GM23338 (cell line): Measurements from ENCODE around the gene STAB2. TPM values are rescaled to one million over a fixed set of nuclear protein-coding genes. Genes with fewer than 3 reads are reported as not detected.

ENCODE experiments used
- ATAC-seq: fragments of 200-7000 bp; cut with Tn5 transposase; 3 replicates; pipeline ENCODE4 v1.9.1; 2020
- DNase-seq: peaks from one replicate; pipeline ENCODE4 v3.0.0-alpha.2; 2015; ENCODE audit warnings: low spot score
- H2AFZ ChIP-seq: fragments of 200-600 bp; sonication (generic); 2 replicates; pipeline ENCODE4 v1.8.0; 2016; ENCODE audit warnings: antibody characterized with exemption, mild to moderate bottlenecking, moderate library complexity
- H3F3A ChIP-seq: fragments of 200-600 bp; sonication (generic); replicated peaks from 2 replicates; pipeline ENCODE4 v1.8.0; 2017; ENCODE audit warnings: antibody characterized with exemption, mixed run types, low read depth
- H3K27ac ChIP-seq: fragments of 200-600 bp; sonication (generic); 2 replicates; pipeline ENCODE4 v1.6.1; 2016; ENCODE audit warnings: low read depth
- H3K27me3 ChIP-seq: fragments of 200-600 bp; sonication (generic); 2 replicates; pipeline ENCODE4 v1.8.0; 2016; ENCODE audit warnings: mild to moderate bottlenecking, mixed run types, moderate library complexity; ENCODE audit not compliant: insufficient read depth
- H3K36me3 ChIP-seq: fragments of 200-600 bp; sonication (generic); 2 replicates; pipeline ENCODE4 v1.8.0; 2016; ENCODE audit warnings: mild to moderate bottlenecking; ENCODE audit not compliant: insufficient read depth
- H3K4me1 ChIP-seq: fragments of 200-600 bp; sonication (generic); 2 replicates; pipeline ENCODE4 v1.8.0; 2016; ENCODE audit warnings: mild to moderate bottlenecking, moderate library complexity; ENCODE audit not compliant: insufficient read depth
- H3K4me2 ChIP-seq: fragments of 200-600 bp; sonication (generic); 2 replicates; pipeline ENCODE4 v1.7.1; 2017; ENCODE audit warnings: mixed run types
- H3K4me3 ChIP-seq: fragments of 200-600 bp; sonication (generic); 2 replicates; pipeline ENCODE4 v1.6.1; 2016; ENCODE audit warnings: mixed run types
- H3K79me2 ChIP-seq: fragments of 200-600 bp; sonication (generic); replicated peaks from 2 replicates; pipeline ENCODE4 v1.8.0; 2017; ENCODE audit warnings: mild to moderate bottlenecking; ENCODE audit not compliant: insufficient read depth
- H3K9me2 ChIP-seq: fragments of 200-600 bp; sonication (generic); 2 replicates; pipeline ENCODE4 v1.8.0; 2017; ENCODE audit not compliant: insufficient read depth
- H4K20me1 ChIP-seq: fragments of 200-600 bp; sonication (generic); replicated peaks from 2 replicates; pipeline ENCODE4 v1.8.0; 2017; ENCODE audit warnings: mild to moderate bottlenecking; ENCODE audit not compliant: insufficient read depth
- H3K27ac Mint-ChIP-seq: 2 replicates; pipeline ENCODE4 v1.8.0; 2020; ENCODE audit warnings: inconsistent platforms, mild to moderate bottlenecking, moderate library complexity, mixed read lengths
- H3K27me3 Mint-ChIP-seq: 3 replicates; pipeline ENCODE4 v1.8.0; 2022; ENCODE audit warnings: low read depth, mild to moderate bottlenecking, moderate library complexity, mixed read lengths, inconsistent platforms; ENCODE audit not compliant: insufficient read depth, poor library complexity
- H3K36me3 Mint-ChIP-seq: 3 replicates; pipeline ENCODE4 v1.8.0; 2021; ENCODE audit warnings: low read depth, mild to moderate bottlenecking, inconsistent platforms, moderate library complexity, mixed read lengths
- H3K4me1 Mint-ChIP-seq: 3 replicates; pipeline ENCODE4 v1.8.0; 2020; ENCODE audit warnings: mild to moderate bottlenecking, inconsistent platforms, mixed read lengths
- H3K4me3 Mint-ChIP-seq: 3 replicates; pipeline ENCODE4 v1.8.0; 2021; ENCODE audit warnings: moderate library complexity, mild to moderate bottlenecking, inconsistent platforms, mixed read lengths
- H3K9me3 Mint-ChIP-seq: 3 replicates; pipeline ENCODE4 v1.8.0; 2020; ENCODE audit warnings: moderate library complexity, mild to moderate bottlenecking, inconsistent platforms, mixed read lengths
- EZH2phosphoT487 ChIP-seq: fragments of 200-600 bp; sonication (generic); IDR thresholded peaks from one replicate; pipeline ENCODE4 v1.8.1; 2018; ENCODE audit warnings: antibody characterized with exemption; ENCODE audit not compliant: unreplicated experiment
- POLR2AphosphoS5 ChIP-seq: IDR thresholded peaks from 2 replicates; pipeline ENCODE4 v1.6.1; 2016; ENCODE audit warnings: antibody characterized with exemption, low read depth
- ZNF114 ChIP-seq: fragments of 250-450 bp; sonication (Bioruptor Pico); IDR thresholded peaks from 2 replicates; pipeline ENCODE4 v1.5.0; 2020; ENCODE audit warnings: mild to moderate bottlenecking, moderate library complexity
- ZNF331 ChIP-seq: fragments of 250-450 bp; sonication (Bioruptor Pico); IDR thresholded peaks from 2 replicates; pipeline ENCODE4 v1.5.0; 2020; ENCODE audit warnings: low read depth, mild to moderate bottlenecking, moderate library complexity
- polyA plus RNA-seq: library from polyadenylated mRNA; unstranded; fragments of >200 nt; fragmentation: Nextera tagmentation; extraction: Ambion mirVana; gene quantifications from 2 replicates; pipeline ENCODE4 v1.2.1, GENCODE V29; 2016
- total RNA-seq: library from RNA; depleted of rRNA; stranded (reverse); fragments of >200 nt; shearing (Covaris generic); gene quantifications from 2 replicates; pipeline ENCODE4 v1.2.3, GENCODE V29; 2014
- TF ChIP-seq, protein P1 (sequence below): fragments of 250-450 bp; sonication (Bioruptor Pico); IDR thresholded peaks from 2 replicates; pipeline ENCODE4 v1.5.0; 2020; ENCODE audit warnings: mild to moderate bottlenecking, moderate library complexity
- TF ChIP-seq, protein P2 (sequence below): IDR thresholded peaks from 2 replicates; pipeline ENCODE4 v1.6.1; 2016; ENCODE audit warnings: antibody characterized with exemption

Gene STAB2
- total and polyA plus RNA-seq, 2 experiments from 2014 or later, result 0.14 TPM; not detected in 1

DNA sequence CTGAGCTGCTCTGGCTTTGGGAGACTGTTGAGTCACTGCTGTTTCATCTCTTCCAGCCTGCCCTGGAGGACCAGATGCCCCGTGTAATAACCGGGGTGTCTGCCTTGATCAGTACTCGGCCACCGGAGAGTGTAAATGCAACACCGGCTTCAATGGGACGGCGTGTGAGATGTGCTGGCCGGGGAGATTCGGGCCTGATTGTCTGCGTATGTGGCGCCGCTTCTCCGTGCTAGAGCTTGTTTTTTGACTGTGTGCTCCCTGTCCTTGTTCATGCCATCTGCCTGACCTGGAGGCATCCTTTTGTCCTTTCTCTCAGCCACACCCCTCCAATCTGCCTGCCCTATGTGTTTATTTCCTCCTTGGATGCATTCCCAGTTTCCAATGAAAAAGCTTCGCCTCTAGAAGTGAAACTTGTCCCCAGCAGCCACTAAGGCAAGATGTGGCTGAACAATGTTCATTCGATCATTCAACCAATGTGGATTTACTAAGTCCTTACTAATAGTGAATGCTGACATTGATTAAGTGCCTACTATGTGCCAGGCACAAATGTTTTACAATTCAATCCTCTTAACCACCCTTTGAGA, 155.4 kb downstream of the STAB2 start (continued):
- TF ChIP-seq, protein P1, sequence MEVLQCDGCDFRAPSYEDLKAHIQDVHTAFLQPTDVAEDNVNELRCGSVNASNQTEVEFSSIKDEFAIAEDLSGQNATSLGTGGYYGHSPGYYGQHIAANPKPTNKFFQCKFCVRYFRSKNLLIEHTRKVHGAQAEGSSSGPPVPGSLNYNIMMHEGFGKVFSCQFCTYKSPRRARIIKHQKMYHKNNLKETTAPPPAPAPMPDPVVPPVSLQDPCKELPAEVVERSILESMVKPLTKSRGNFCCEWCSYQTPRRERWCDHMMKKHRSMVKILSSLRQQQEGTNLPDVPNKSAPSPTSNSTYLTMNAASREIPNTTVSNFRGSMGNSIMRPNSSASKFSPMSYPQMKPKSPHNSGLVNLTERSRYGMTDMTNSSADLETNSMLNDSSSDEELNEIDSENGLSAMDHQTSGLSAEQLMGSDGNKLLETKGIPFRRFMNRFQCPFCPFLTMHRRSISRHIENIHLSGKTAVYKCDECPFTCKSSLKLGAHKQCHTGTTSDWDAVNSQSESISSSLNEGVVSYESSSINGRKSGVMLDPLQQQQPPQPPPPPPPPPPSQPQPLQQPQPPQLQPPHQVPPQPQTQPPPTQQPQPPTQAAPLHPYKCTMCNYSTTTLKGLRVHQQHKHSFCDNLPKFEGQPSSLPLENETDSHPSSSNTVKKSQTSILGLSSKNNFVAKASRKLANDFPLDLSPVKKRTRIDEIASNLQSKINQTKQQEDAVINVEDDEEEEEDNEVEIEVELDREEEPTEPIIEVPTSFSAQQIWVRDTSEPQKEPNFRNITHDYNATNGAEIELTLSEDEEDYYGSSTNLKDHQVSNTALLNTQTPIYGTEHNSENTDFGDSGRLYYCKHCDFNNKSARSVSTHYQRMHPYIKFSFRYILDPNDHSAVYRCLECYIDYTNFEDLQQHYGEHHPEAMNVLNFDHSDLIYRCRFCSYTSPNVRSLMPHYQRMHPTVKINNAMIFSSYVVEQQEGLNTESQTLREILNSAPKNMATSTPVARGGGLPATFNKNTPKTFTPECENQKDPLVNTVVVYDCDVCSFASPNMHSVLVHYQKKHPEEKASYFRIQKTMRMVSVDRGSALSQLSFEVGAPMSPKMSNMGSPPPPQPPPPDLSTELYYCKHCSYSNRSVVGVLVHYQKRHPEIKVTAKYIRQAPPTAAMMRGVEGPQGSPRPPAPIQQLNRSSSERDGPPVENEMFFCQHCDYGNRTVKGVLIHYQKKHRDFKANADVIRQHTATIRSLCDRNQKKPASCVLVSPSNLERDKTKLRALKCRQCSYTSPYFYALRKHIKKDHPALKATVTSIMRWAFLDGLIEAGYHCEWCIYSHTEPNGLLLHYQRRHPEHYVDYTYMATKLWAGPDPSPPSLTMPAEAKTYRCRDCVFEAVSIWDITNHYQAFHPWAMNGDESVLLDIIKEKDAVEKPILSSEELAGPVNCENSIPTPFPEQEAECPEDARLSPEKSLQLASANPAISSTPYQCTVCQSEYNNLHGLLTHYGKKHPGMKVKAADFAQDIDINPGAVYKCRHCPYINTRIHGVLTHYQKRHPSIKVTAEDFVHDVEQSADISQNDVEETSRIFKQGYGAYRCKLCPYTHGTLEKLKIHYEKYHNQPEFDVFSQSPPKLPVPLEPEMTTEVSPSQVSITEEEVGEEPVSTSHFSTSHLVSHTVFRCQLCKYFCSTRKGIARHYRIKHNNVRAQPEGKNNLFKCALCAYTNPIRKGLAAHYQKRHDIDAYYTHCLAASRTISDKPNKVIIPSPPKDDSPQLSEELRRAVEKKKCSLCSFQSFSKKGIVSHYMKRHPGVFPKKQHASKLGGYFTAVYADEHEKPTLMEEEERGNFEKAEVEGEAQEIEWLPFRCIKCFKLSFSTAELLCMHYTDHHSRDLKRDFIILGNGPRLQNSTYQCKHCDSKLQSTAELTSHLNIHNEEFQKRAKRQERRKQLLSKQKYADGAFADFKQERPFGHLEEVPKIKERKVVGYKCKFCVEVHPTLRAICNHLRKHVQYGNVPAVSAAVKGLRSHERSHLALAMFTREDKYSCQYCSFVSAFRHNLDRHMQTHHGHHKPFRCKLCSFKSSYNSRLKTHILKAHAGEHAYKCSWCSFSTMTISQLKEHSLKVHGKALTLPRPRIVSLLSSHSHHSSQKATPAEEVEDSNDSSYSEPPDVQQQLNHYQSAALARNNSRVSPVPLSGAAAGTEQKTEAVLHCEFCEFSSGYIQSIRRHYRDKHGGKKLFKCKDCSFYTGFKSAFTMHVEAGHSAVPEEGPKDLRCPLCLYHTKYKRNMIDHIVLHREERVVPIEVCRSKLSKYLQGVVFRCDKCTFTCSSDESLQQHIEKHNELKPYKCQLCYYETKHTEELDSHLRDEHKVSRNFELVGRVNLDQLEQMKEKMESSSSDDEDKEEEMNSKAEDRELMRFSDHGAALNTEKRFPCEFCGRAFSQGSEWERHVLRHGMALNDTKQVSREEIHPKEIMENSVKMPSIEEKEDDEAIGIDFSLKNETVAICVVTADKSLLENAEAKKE (CRISPR knock-in tag), result no peak
- no peak for TF ChIP-seq POLR2AphosphoS5
- TF ChIP-seq, protein P2, sequence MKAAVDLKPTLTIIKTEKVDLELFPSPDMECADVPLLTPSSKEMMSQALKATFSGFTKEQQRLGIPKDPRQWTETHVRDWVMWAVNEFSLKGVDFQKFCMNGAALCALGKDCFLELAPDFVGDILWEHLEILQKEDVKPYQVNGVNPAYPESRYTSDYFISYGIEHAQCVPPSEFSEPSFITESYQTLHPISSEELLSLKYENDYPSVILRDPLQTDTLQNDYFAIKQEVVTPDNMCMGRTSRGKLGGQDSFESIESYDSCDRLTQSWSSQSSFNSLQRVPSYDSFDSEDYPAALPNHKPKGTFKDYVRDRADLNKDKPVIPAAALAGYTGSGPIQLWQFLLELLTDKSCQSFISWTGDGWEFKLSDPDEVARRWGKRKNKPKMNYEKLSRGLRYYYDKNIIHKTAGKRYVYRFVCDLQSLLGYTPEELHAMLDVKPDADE, result no peak

DNA sequence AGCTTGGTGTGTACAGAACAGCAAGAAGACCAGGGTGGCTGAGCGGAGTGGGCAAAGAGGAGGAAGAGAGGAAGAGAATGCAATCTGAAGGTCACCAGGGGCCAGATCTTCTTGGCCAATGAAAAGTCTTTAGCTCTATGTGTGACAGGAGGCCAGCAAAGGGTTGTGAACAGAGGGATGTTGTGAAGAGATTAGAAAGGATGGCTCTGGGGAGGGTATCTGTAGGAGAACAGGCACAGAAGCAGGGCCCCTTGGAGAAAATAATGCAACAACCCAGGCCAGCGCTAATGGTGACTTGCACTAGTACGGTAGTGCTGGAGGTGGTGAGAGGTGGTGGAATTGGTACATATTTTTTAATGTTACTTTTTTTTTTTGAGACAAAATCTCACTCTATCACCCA, 156.7 kb downstream of the STAB2 start:
- no peak for DNase-seq
- ATAC-seq, result no peak
- Histone ChIP-seq H3K36me3 (no peaks in the 10 kb centered on the region), H3K4me2 (no peak overlapping the region), H3K27me3 (no peaks in the 10 kb centered on the region), H2AFZ (no peak overlapping the region), H3K4me3 (no peak overlapping the region), H4K20me1 (no peaks in the 10 kb centered on the region), H3F3A (no peaks in the 10 kb centered on the region), H3K27ac (no peak overlapping the region), H3K9me2 (no peaks in the 10 kb centered on the region; the same call in 1 of the 2 replicates), H3K79me2 (no peaks in the 10 kb centered on the region), H3K4me1 (no peaks in the 10 kb centered on the region)
- Mint-ChIP-seq H3K27ac (no peak overlapping the region), H3K36me3 (no peaks in the 10 kb centered on the region), H3K9me3 (peaks cover 3% of the 10 kb centered on the region; the same call in 2 of the 3 replicates), H3K27me3 (peaks cover 4% of the 10 kb centered on the region), H3K4me3 (no peak overlapping the region), H3K4me1 (peaks cover 7% of the 10 kb centered on the region; the same call in 2 of the 3 replicates)
- TF ChIP-seq ZNF114 (CRISPR knock-in tag) (no peak), ZNF331 (CRISPR knock-in tag) (no peak), EZH2phosphoT487 (no peak)
- TF ChIP-seq, protein P1 (CRISPR knock-in tag), result no peak
